Body of pancreas (tissue), 4 donors: ENCODE measurements around the gene LGR6.

Experiments used
- POLR2A ChIP-seq, 3 donors: fragments of 450-650 bp; IDR thresholded peaks; one replicate each; pipeline ENCODE4 v1.6.1; 2016; ENCODE audit warnings: antibody characterized with exemption in 3 of 3, mild to moderate bottlenecking in 2 of 3
- TF ChIP-seq, protein P1 (sequence below), 7 experiments: fragments of 450-650 bp in 4 of 7; fragments of 200-600 bp in 3 of 7; sonication (generic) in 3 of 7; IDR thresholded peaks; one replicate each; pipeline ENCODE4 v1.5.1; 2016 to 2019; ENCODE audit warnings: antibody characterized with exemption in 7 of 7

DNA sequence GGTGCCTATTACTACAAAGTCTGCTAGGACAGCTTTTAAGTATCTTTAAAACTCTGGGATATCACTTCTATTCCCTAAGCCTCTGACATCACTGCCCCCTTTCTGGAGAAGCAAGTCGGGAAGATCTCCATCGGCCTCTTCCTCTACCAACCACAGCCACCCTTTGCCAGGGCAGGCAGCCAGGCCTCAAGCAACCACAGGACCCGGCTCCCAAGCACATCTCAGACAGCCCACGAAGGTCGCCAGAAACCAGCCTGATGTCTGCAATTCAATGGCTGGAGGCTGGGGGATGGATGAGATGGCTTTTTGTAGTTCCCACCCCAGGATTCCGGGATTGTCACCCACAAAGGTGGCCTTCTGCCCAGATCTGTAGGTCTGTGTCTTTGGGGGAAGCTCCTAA, 70.7 kb downstream of the LGR6 start:
- no peak for TF ChIP-seq POLR2A (IDR thresholded peaks at IDR 0.05)
- TF ChIP-seq, protein P1, sequence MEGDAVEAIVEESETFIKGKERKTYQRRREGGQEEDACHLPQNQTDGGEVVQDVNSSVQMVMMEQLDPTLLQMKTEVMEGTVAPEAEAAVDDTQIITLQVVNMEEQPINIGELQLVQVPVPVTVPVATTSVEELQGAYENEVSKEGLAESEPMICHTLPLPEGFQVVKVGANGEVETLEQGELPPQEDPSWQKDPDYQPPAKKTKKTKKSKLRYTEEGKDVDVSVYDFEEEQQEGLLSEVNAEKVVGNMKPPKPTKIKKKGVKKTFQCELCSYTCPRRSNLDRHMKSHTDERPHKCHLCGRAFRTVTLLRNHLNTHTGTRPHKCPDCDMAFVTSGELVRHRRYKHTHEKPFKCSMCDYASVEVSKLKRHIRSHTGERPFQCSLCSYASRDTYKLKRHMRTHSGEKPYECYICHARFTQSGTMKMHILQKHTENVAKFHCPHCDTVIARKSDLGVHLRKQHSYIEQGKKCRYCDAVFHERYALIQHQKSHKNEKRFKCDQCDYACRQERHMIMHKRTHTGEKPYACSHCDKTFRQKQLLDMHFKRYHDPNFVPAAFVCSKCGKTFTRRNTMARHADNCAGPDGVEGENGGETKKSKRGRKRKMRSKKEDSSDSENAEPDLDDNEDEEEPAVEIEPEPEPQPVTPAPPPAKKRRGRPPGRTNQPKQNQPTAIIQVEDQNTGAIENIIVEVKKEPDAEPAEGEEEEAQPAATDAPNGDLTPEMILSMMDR (IDR thresholded peaks at IDR 0.05): no peak
